PC-9 (cell line): Measurements from ENCODE around the gene CROCC. TPM values are rescaled to one million over a fixed set of nuclear protein-coding genes. Genes with fewer than 3 reads are reported as not detected.

Source experiments
- BruUV-seq: library from RNA; stranded (reverse); fragments of 400-500 nt; replicated peaks from 2 replicates; lab custom pipeline; 2021; lab: Mats Ljungman, UMichigan
- CTCF ChIA-PET: fragments of 300-600 bp; sonication (Branson Sonifier 250); formaldehyde crosslinking; loops from one replicate; lab custom pipeline; 2022; ENCODE audit warnings: antibody characterized with exemption; lab: Charles Lee
- POLR2A ChIA-PET: fragments of 300-600 bp; sonication (Branson Sonifier 250); formaldehyde crosslinking; loops from one replicate; lab custom pipeline; 2022; ENCODE audit warnings: antibody characterized with exemption; ENCODE audit not compliant: unreplicated experiment; lab: Charles Lee
- DNase-seq, 2 experiments: peaks; one replicate each; pipeline versions ENCODE4 v3.0.0 to v3.0.0-alpha.2; 2015 to 2022; ENCODE audit warnings: mixed read lengths in 1 of 2
- H2AFZ ChIP-seq: fragments of 200-600 bp; sonication (generic); 2 replicates; pipeline ENCODE4 v1.8.1; 2017; ENCODE audit warnings: antibody characterized with exemption
- H3F3A ChIP-seq: fragments of 200-600 bp; sonication (generic); 2 replicates; pipeline ENCODE4 v1.8.1; 2017; ENCODE audit warnings: antibody characterized with exemption, mild to moderate bottlenecking, low read depth; ENCODE audit not compliant: insufficient read depth
- H3K27ac ChIP-seq: fragments of 200-600 bp; sonication (generic); 2 replicates; pipeline ENCODE4 v1.6.1; 2016; ENCODE audit warnings: mixed run types
- H3K27me3 ChIP-seq: fragments of 200-600 bp; sonication (generic); 2 replicates; pipeline ENCODE4 v1.6.1; 2016; ENCODE audit warnings: low read depth, mixed run types; ENCODE audit not compliant: insufficient read depth
- H3K36me3 ChIP-seq: fragments of 200-600 bp; sonication (generic); 2 replicates; pipeline ENCODE4 v1.6.1; 2016; ENCODE audit warnings: low read depth, mixed run types
- H3K4me1 ChIP-seq: fragments of 200-600 bp; sonication (generic); replicated peaks from 2 replicates; pipeline ENCODE4 v1.6.1; 2016; ENCODE audit warnings: mixed run types; ENCODE audit not compliant: insufficient read depth
- H3K4me2 ChIP-seq: fragments of 200-600 bp; sonication (generic); 2 replicates; pipeline ENCODE4 v1.6.1; 2017; ENCODE audit warnings: mixed run types
- H3K4me3 ChIP-seq: fragments of 200-600 bp; sonication (generic); 2 replicates; pipeline ENCODE4 v1.6.1; 2016; ENCODE audit warnings: mixed run types
- H3K79me2 ChIP-seq: fragments of 200-600 bp; sonication (generic); 2 replicates; pipeline ENCODE4 v1.6.1; 2017; ENCODE audit warnings: low read depth, mixed run types
- H3K9me2 ChIP-seq: fragments of 200-600 bp; sonication (generic); 2 replicates; pipeline ENCODE4 v1.8.1; 2017; ENCODE audit warnings: mild to moderate bottlenecking; ENCODE audit not compliant: insufficient read depth
- H3K9me3 ChIP-seq: fragments of 200-600 bp; sonication (generic); 2 replicates; pipeline ENCODE4 v1.8.1; 2016; ENCODE audit warnings: low read depth; ENCODE audit not compliant: insufficient read depth
- H4K20me1 ChIP-seq: fragments of 200-600 bp; sonication (generic); 2 replicates; pipeline ENCODE4 v1.8.1; 2017; ENCODE audit not compliant: insufficient read depth
- EZH2 ChIP-seq: fragments of 200-600 bp; sonication (generic); IDR thresholded peaks from 2 replicates; pipeline ENCODE4 v1.8.0; 2017; ENCODE audit warnings: antibody characterized with exemption, low read depth
- intact Hi-C: fragments of 100-400 bp; cut with micrococcal nuclease; formaldehyde crosslinking; loops from one replicate; pipeline ENCODE4 v1.10.0; 2022; ENCODE audit not compliant: unreplicated experiment
- total RNA-seq: library from RNA; stranded (reverse); gene quantifications from 2 replicates; pipeline ENCODE4 v1.2.3, GENCODE V29; 2021
- TF ChIP-seq, protein P1 (sequence below): fragments of 200-600 bp; sonication (generic); conservative IDR thresholded peaks from 2 replicates; pipeline ENCODE4 v1.6.1; 2017; ENCODE audit warnings: mixed run types, antibody characterized with exemption, mild to moderate bottlenecking, moderate library complexity

CROCC gene
- total RNA-seq, 1 experiment from 2014 or later, result 18.9 TPM

DNA sequence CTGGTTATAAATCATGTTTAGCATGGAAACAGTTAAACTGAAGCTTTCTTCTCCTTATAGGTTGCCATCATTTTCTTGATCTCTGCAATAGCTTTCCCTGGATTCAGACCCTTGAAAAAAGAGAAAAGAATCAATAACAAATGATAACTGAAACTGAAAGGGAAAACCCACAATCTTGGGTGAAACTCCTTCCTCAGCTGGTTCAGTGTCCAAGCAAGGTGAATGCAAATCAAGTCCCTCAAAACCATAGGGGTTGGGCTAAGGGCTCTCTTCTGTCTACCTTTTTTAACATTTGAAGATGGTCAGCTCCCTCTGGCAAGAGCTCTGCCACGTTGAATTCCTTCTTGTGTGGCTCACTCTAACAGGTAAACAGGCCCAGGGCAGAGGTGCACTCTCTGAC, 97.1 kb downstream of the CROCC start:
- Histone ChIP-seq H4K20me1 (no peaks in the 10 kb centered on the region), H3K27me3 (no peaks in the 10 kb centered on the region), H3K36me3 (no peaks in the 10 kb centered on the region), H3K4me2 (no peak overlapping the region), H3K9me2 (no peaks in the 10 kb centered on the region), H3K27ac (no peak overlapping the region), H3K4me1 (no peaks in the 10 kb centered on the region), H3K79me2 (no peaks in the 10 kb centered on the region), H2AFZ (no peak overlapping the region), H3F3A (no peaks in the 10 kb centered on the region; the same call in 1 of the 2 replicates), H3K9me3 (no peaks in the 10 kb centered on the region), H3K4me3 (no peak overlapping the region)
- CTCF ChIA-PET, result no interaction called here
- no TSS peak for BruUV-seq
- intact Hi-C loops, result no loop called here
- TF ChIP-seq, protein P1, sequence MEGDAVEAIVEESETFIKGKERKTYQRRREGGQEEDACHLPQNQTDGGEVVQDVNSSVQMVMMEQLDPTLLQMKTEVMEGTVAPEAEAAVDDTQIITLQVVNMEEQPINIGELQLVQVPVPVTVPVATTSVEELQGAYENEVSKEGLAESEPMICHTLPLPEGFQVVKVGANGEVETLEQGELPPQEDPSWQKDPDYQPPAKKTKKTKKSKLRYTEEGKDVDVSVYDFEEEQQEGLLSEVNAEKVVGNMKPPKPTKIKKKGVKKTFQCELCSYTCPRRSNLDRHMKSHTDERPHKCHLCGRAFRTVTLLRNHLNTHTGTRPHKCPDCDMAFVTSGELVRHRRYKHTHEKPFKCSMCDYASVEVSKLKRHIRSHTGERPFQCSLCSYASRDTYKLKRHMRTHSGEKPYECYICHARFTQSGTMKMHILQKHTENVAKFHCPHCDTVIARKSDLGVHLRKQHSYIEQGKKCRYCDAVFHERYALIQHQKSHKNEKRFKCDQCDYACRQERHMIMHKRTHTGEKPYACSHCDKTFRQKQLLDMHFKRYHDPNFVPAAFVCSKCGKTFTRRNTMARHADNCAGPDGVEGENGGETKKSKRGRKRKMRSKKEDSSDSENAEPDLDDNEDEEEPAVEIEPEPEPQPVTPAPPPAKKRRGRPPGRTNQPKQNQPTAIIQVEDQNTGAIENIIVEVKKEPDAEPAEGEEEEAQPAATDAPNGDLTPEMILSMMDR, result no peak
- no peak for TF ChIP-seq EZH2
- POLR2A ChIA-PET, result no interaction called here
- DNase-seq, result no peak

DNA sequence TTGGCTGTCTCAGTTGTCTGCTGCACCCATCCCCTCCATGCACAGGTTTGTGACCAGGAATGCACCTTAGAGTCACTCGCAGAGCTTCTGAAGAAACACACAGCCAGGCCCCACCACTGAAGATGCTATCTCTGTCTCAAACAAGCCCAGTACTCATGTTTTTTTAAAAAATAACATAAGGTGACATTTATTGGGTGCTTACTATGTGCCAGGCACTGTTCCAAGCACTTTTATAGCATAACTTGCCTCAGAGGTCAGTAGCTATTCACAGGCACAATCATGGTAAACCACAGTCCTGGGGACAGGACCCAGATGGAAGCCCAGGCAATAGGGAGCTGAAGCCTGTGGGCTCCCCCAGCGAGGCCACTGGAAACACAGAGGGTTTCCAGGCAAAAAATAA, 98.8 kb downstream of the CROCC start:
- no peaks in the 10 kb centered on the region; the same call in 1 of the 2 replicates for H3F3A ChIP-seq
- H3K9me3 ChIP-seq, result no peaks in the 10 kb centered on the region
- H3K4me1 ChIP-seq, result no peaks in the 10 kb centered on the region
- H3K36me3 ChIP-seq, result no peaks in the 10 kb centered on the region
- H3K27ac ChIP-seq, result no peak overlapping the region
- H3K4me3 ChIP-seq, result no peak overlapping the region
- no peaks in the 10 kb centered on the region for H3K9me2 ChIP-seq
- intact Hi-C loops, result no loop called here
- CTCF ChIA-PET, result no interaction called here
- no peak for TF ChIP-seq EZH2
- TF ChIP-seq, protein P1, result no peak
- H2AFZ ChIP-seq, result no peak overlapping the region
- BruUV-seq, result no TSS peak
- DNase-seq, result no peak
- H4K20me1 ChIP-seq, result no peaks in the 10 kb centered on the region
- POLR2A ChIA-PET, result no interaction called here
- H3K79me2 ChIP-seq, result no peaks in the 10 kb centered on the region
- H3K27me3 ChIP-seq, result no peaks in the 10 kb centered on the region
- no peak overlapping the region for H3K4me2 ChIP-seq

DNA sequence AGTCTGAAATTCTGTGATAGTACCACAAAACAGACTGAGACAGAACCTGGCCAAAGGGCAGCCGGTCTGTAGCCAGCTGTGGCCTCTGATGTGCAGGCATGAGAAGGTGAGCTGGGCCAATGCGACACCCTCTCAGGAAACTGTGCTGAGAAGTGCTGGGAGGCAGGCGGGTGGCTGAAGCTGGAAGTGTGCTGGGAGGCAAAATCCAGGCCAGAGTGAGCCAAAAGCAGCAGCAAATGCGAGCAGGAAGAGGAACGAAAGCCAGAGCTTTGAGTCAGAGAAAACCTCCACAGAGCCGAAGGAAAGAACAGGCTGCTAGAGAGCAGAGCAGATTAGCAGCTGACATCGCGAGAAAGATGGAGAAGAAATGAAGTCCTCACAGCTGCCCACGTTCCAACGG, 100.2 kb downstream of the CROCC start:
- no peak overlapping the region for H3K27ac ChIP-seq
- no peaks in the 10 kb centered on the region for H3K36me3 ChIP-seq
- H3K79me2 ChIP-seq, result no peaks in the 10 kb centered on the region
- H3K27me3 ChIP-seq, result no peaks in the 10 kb centered on the region
- no peak overlapping the region for H2AFZ ChIP-seq
- no peaks in the 10 kb centered on the region for H3K9me2 ChIP-seq
- no peak overlapping the region for H3K4me3 ChIP-seq
- intact Hi-C loops, result no loop called here
- H3K4me2 ChIP-seq, result no peak overlapping the region
- no peaks in the 10 kb centered on the region for H3K9me3 ChIP-seq
- TF ChIP-seq EZH2, result no peak
- TF ChIP-seq, protein P1, result no peak
- H3F3A ChIP-seq, result no peaks in the 10 kb centered on the region
- no peak for DNase-seq
- ChIA-PET POLR2A (no interaction called here), CTCF (no interaction called here)
- H4K20me1 ChIP-seq, result no peaks in the 10 kb centered on the region
- no TSS peak for BruUV-seq
- no peaks in the 10 kb centered on the region for H3K4me1 ChIP-seq

Other genes starting within 250 kb of the CROCC start
- 1,333 and 3,235 TPM in 2 replicates for gene RNU1-4, start 181.4 kb upstream of the CROCC start, total RNA-seq
- gene RNU1-2, start 26.0 kb upstream of the CROCC start, total RNA-seq, result 1,333 and 3,235 TPM in 2 replicates
- 6.3 and 12.5 TPM in 2 replicates for gene MFAP2, start 58.7 kb downstream of the CROCC start, total RNA-seq
- gene ATP13A2, start 90.0 kb downstream of the CROCC start, total RNA-seq, result 39.9 and 43.6 TPM in 2 replicates
- gene SDHB, start 132.1 kb downstream of the CROCC start, total RNA-seq, result 101 and 123 TPM in 2 replicates
- gene PADI2, start 197.5 kb downstream of the CROCC start, total RNA-seq, result 14.0 and 16.7 TPM in 2 replicates